ENCODE results near the gene GRP. TPM values are rescaled to one million over a fixed set of nuclear protein-coding genes. Genes with fewer than 3 reads are reported as not detected.

Gene GRP
- total RNA-seq, 1 experiment from 2014 or later: not detected

DNA sequence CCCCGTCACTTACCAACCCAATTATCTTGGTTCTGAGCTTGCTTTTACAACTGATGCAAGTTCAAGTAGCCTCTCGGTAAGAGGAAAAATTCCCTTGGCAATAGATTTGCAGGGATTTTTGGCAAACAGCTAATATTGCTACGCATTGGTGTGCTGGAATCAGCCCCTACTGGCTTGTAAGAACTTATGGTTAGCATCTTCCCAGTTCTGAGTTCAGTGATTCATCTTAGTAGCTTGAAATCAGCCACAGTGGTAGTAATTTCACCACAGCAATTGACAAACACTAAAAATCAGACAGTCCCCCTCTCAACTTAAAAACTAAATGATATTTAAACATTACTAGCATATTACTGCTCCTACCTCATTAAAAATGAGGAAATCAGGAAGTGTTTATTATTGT is 59.2 kb downstream of the GRP start:
- no peak overlapping the region for H2BK5ac ChIP-seq (ENCODE audit: insufficient read length, low read length)
- no peaks in the 10 kb centered on the region for H3K9me3 ChIP-seq (ENCODE audit: control insufficient read depth, low read depth, low read length)
- Mint-ChIP-seq H3K4me1 (peaks cover 19 to 24% of the 10 kb centered on the region in 2 experiments), H3K4me3 (no peak overlapping the region), H3K9me3 (peaks cover 0 to 5% of the 10 kb centered on the region in 2 experiments; a peak in 1 of 5 replicates), H3K27ac (no peak overlapping the region), H3K36me3 (ENCODE audit: insufficient read depth in 1 of 3, low read depth in 3 of 3) (no peaks in the 10 kb centered on the region), H3K27me3 (ENCODE audit: low read depth) (peaks cover 99% of the 10 kb centered on the region)
- no CpG with 5 or more reads among the region's 3 CpGs for WGBS (ENCODE audit: extremely low coverage, insufficient read length, low lambda C conversion rate)
- no peak overlapping the region for H2AFZ ChIP-seq (ENCODE audit: low read length)
- H3K18ac ChIP-seq (ENCODE audit: insufficient read length, low read depth, low read length): no peak overlapping the region
- H2BK15ac ChIP-seq (ENCODE audit: low read depth, low read length): no peak overlapping the region
- no peak overlapping the region for H2AK5ac ChIP-seq (ENCODE audit: insufficient read length, low read length)
- no peak overlapping the region for H4K5ac ChIP-seq (ENCODE audit: insufficient read length, low read depth, low read length)
- no peak overlapping the region for H3K56ac ChIP-seq (ENCODE audit: insufficient read length, low read depth, low read length)
- no peak overlapping the region for H4K91ac ChIP-seq (ENCODE audit: insufficient read length, low read depth, low read length)
- peaks cover 4% of the 10 kb centered on the region for H3K23me2 ChIP-seq (ENCODE audit: insufficient read length, low read depth, low read length, poor library complexity, severe bottlenecking)
- peaks cover 32% of the 10 kb centered on the region for H3K27me3 ChIP-seq (ENCODE audit: insufficient read depth, low read length)
- no peaks in the 10 kb centered on the region for H4K20me1 ChIP-seq (ENCODE audit: control insufficient read depth, insufficient read depth, insufficient read length)
- no peak overlapping the region for H2BK120ac ChIP-seq (ENCODE audit: low read depth, low read length, poor library complexity, severe bottlenecking)
- no peak overlapping the region for H2BK20ac ChIP-seq (ENCODE audit: low read depth, low read length, poor library complexity, severe bottlenecking)
- DNase-seq: no peak
- no peaks in the 10 kb centered on the region for H3K4me1 ChIP-seq (ENCODE audit: insufficient read depth, low read length)
- H3K23ac ChIP-seq (ENCODE audit: insufficient read length, low read depth, low read length): no peak overlapping the region
- no peak overlapping the region for H3K9ac ChIP-seq (ENCODE audit: extremely low read depth, insufficient read length, low read length)
- no peak overlapping the region for H3K14ac ChIP-seq (ENCODE audit: insufficient read depth, low read length)
- H3K4me2 ChIP-seq (ENCODE audit: insufficient read depth, insufficient read length, low read length): no peak overlapping the region
- H3K27ac ChIP-seq (ENCODE audit: insufficient read length, low read depth, low read length): no peak overlapping the region
- no peak overlapping the region for H2BK12ac ChIP-seq (ENCODE audit: insufficient read length, low read depth, low read length)
- no peak overlapping the region for H4K8ac ChIP-seq (replicated peaks; ENCODE audit: insufficient read length, low read depth, low read length)
- H3T11ph ChIP-seq (ENCODE audit: low read length): no peak overlapping the region
- H3K79me2 ChIP-seq (ENCODE audit: insufficient read depth, low read length): no peaks in the 10 kb centered on the region
- TF ChIP-seq, protein P1, sequence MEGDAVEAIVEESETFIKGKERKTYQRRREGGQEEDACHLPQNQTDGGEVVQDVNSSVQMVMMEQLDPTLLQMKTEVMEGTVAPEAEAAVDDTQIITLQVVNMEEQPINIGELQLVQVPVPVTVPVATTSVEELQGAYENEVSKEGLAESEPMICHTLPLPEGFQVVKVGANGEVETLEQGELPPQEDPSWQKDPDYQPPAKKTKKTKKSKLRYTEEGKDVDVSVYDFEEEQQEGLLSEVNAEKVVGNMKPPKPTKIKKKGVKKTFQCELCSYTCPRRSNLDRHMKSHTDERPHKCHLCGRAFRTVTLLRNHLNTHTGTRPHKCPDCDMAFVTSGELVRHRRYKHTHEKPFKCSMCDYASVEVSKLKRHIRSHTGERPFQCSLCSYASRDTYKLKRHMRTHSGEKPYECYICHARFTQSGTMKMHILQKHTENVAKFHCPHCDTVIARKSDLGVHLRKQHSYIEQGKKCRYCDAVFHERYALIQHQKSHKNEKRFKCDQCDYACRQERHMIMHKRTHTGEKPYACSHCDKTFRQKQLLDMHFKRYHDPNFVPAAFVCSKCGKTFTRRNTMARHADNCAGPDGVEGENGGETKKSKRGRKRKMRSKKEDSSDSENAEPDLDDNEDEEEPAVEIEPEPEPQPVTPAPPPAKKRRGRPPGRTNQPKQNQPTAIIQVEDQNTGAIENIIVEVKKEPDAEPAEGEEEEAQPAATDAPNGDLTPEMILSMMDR (conservative IDR thresholded peaks at IDR 0.05): no peak
- H3K79me1 ChIP-seq (ENCODE audit: insufficient read depth, low read depth, low read length, poor library complexity, severe bottlenecking): no peaks in the 10 kb centered on the region
- H3K4ac ChIP-seq (ENCODE audit: low read depth, low read length): no peak overlapping the region

All from H9 (cell line).